Kasumi-1 (cell line): Measurements from ENCODE around the gene SMOC2.
"Not testable (repeated sequence)": the region's sequence is repeated elsewhere in the genome, so short reads cannot be mapped to it uniquely, and the experiment has no call there.

Source experiments
- DNase-seq, 2 experiments: peaks; one replicate each; lab custom pipeline; 2025; lab: John Stamatoyannopoulos, UW

The SMOC2 gene

GRCh38 chr6:168684471-168684870 lies 243.5 kb downstream of the SMOC2 start:
- no peak for DNase-seq

DNA sequence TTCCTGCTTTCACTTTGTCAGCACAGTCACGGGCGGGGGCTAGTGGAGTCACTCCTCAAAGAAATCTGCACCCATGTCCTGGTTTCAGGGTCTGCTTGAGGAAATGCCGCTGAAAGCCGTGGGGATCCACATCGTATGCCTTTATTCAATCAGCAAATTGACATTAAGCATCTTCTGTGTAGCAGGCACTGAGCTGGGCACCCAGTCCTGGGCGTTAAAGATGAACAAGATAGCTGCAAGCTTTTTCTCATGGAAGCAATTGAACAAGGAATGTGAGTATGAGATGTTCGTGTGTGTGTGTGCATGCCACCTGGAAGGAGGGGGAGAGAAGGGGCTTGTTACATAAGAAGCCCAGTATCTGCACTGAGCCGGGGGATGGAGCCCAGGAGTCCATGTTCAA lies 243.9 kb downstream of the SMOC2 start:
- DNase-seq: no peak

DNA sequence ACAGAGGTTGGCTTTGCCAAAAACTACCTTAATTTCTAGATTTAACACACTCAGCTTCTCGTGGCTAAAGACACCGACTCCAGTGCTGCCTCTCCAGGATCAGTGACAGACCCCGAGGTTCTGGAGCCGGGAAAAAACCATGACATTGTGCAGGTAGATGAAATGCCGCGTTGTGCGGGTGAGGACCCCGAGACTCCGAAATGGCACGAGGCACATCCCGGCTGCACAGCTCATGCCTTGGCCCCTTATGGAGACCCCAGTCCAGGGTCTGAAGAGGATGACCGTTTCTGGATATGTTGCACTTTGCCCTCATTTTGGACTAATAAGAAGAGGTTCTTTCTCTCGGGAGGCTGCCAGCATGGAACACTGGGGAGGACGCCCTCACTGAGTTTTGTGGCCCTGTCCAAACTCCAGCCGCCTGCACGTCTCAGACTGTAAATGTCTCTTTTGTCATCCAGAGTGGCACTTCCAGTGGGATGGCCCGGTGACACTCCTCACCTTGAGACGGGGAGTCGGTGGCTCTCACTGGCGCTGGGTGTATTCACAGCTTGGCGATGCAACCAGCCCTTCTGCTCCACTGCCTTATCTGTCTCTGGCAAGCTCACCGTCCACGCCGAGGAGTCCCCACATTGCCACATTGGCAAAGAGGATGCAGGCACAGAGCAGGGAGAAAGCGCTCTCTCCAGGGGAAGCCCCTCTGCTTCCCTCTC lies 245.2 kb downstream of the SMOC2 start:
- DNase-seq: no peak

- DNase-seq: no peak
These were observed 246.1 kb downstream of the SMOC2 start for GRCh38 chr6:168686831-168687730.

DNA sequence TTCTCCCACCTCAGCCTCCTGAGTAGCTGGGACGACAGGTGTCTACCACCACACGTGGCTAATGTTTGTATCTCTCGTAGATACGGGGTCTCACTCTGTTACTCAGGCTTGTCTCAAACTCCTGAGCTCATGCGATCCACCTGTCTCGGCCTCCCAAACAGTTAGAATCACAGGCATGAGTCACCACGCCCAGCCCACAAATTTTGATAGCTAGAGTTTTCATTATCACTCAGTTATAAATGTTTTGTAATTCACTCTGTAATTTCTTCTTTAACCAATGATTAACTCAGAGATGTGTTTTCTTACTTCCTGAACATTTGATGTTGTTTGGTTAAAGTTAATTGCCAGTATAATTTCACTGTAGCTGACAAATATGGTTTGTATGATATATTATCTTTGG lies 249.3 kb downstream of the SMOC2 start:
- DNase-seq: no peak

DNA sequence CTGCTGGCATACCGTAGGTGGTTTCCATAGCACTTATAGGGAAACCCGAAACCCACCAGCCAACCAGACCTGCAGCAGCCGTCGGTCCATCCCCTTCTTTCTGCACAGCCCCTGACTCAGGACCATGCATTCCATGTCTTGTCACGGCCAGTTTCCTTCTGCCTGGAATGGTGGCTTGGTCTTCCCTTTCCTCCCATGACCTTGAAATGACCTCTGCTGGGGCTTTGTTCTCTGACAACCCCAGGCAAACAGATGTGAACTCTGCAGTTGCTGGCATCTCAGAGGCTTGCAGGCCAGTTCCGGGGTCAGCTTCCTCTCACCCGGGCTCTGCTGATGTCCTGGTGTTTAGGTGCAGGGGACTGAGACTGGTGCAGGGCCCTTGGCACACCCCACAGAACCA lies 250.8 kb downstream of the SMOC2 start:
- DNase-seq: no peak

DNA sequence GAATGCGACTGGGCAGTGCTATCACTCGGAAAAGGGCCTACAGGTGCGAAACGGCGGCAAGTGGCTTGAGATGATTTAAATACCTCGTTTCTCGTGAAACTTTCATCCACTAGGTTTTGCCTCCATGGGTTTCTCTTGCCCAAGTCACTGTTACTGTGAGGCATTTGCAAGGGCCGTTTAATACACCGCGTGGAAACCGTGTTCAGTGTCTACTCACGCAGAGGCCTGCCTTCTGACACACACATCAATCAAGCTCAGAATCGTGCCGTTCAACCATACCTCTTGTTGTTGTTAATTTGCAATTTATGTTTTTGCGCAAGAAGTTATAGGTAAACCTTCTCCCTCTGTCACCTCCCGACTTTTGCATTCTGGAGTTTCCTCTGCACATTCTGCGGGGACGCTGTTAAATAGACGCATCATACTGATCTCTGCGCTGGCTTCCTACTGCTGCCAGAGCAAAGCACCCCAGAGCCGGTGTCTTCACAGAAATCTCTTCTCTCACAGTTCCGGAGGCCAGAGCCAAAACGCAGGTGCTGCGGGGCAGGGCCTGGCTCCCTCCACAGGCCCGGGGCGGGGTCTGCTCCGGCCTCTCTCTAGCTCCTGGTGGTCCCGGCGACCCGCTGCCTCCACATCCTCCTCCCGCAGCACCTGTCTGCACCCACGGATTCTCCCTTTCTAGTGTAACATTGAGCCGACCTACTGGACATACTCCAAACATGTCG lies 251.4 kb downstream of the SMOC2 start:
- DNase-seq: no peak

DNA sequence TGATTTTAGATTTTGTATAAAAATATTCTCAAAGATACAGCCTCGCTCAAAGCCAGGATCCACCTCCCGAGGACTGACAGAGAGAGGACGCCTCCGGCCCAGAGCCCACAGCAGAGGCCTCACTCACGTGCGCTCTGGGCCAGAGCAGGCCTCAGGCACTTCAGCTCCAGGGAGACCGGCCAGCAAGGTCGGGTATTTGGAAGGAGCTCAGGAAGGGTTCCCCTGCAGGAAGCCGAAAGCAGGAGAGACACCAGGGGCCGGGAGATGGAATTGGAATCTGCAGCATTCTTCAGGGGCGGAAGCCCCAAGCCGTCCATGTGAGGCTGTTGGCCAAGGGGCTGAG lies 251.9 kb downstream of the SMOC2 start:
- not testable (repeated sequence) for DNase-seq

GRCh38 chr6:168694797-168695196 lies 253.8 kb downstream of the SMOC2 start:
- not testable (repeated sequence) for DNase-seq

- DNase-seq: no peak
These were observed 254.7 kb downstream of the SMOC2 start for GRCh38 chr6:168695701-168696100.

- DNase-seq: no peak
These were observed 257.9 kb downstream of the SMOC2 start for GRCh38 chr6:168698923-168699322.

DNA sequence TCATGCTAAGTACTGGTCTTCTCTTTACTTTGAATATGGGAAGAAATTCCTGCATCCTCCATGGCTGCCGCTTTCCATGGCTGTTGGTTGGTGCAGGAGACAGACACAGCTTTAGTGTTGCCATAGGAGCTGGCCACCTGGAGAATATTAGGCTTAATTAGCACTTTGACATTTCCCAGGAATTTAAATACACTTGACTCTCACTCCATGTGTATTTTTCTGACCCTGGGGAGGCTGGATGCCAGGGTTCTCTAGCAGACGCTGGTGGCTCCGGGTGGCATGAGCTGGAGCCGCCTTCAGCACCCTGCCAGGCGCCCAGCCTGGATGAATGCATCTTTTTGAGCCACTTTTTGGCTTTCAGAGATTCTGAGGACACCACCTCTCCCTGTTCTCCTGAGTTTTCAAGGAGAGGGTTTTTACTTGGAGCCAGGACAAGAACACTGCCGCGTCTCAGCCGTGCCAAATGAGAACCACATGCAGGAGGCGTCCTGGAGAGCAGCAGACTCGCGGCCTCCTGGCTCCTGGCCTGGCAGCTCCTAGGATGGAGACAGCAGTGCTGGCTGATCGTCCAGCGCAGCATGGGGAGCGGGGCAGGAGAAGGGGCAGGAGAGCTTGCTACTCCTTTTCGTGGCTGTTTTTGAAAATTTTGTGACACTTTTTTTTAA lies 258.8 kb downstream of the SMOC2 start:
- DNase-seq: no peak

DNA sequence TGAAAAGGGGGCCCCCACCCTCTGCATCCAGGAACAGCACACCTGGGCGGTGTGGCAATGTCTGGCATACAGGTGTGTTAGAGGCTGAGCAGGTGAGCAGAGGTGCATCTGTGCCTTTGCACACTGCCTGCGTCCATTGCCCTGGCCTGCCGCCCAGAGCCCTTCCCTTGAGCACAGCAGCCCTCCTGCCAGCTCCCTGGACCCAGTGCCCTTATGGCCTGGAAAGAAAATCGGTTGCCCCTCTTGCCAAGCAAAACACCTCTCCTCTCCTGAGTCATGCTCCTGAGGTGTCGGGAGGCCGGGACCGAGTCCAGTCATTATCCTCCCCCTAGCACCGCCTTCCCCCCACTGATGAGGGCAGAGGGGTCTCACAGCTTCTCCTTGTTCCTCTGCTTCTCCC lies 259.9 kb downstream of the SMOC2 start:
- no peak for DNase-seq

GRCh38 chr6:168703990-168704389 lies 263.0 kb downstream of the SMOC2 start:
- DNase-seq: no peak

GRCh38 chr6:168704678-168705077 lies 263.7 kb downstream of the SMOC2 start:
- no peak for DNase-seq

DNA sequence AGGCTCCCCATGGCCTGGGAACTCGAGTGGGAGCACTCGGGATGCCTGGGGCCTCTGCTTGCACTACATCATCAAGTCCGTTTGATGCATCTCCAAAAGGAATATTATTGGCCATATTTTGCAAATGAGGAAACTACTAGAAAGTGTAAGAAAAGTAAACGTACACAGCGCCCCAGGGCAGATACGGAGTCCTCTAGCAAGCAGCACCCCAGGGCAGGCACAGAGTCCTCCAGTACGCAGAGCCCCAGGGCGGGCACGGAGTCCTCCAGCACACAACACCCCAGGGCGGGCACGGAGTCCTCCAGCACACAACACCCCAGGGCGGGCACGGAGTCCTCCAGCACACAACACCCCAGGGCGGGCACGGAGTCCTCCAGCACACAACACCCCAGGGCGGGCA lies 264.3 kb downstream of the SMOC2 start:
- not testable (repeated sequence) for DNase-seq

- DNase-seq: no peak
These were observed 265.6 kb downstream of the SMOC2 start for GRCh38 chr6:168706471-168707177.

GRCh38 chr6:168708526-168708925 lies 267.5 kb downstream of the SMOC2 start:
- no peak for DNase-seq

DNA sequence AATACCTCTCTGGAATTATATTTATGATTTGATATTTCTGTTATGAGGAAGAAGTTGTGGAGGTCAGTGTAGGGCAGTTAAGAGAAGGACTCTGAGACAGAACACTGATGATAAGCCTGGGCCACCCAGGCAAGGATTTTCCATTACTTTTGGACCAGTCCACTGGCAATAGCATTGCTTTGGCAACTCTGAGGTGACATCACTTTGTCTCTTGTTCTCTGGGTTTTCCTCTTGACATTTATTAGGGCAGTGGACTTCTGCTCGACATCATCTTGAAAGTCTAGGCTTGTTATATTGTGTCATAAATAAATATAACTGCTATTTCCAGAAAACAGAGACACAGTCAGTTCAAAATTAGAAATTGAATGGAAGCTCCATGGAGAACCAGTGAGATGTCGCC lies 268.0 kb downstream of the SMOC2 start:
- DNase-seq: no peak

- no peak for DNase-seq
These were observed 268.4 kb downstream of the SMOC2 start for GRCh38 chr6:168709390-168709789.

GRCh38 chr6:168709991-168710390 lies 269.0 kb downstream of the SMOC2 start:
- DNase-seq: no peak
